Nephron progenitor cell (in vitro differentiated cells): Measurements from ENCODE around the gene S1PR4.

Source experiments
- DNase-seq: peaks from one replicate; pipeline ENCODE4 v3.0.0; 2021
- H3K27ac Mint-ChIP-seq: 2 replicates; pipeline ENCODE4 v1.8.0; 2021; ENCODE audit warnings: mild to moderate bottlenecking, moderate library complexity, mixed read lengths
- H3K27me3 Mint-ChIP-seq: 2 replicates; pipeline ENCODE4 v1.8.0; 2021; ENCODE audit warnings: mild to moderate bottlenecking, low read depth, mixed read lengths; ENCODE audit not compliant: poor library complexity
- H3K36me3 Mint-ChIP-seq: 2 replicates; pipeline ENCODE4 v1.8.0; 2021; ENCODE audit warnings: low read depth, mixed read lengths
- H3K4me1 Mint-ChIP-seq: 2 replicates; pipeline ENCODE4 v1.8.0; 2021; ENCODE audit warnings: mixed read lengths
- H3K4me3 Mint-ChIP-seq: 2 replicates; pipeline ENCODE4 v1.8.0; 2021; ENCODE audit warnings: mild to moderate bottlenecking, moderate library complexity, mixed read lengths
- H3K9me3 Mint-ChIP-seq: 2 replicates; pipeline ENCODE4 v1.8.0; 2021; ENCODE audit warnings: mild to moderate bottlenecking, moderate library complexity, mixed read lengths
- CTCF ChIP-seq: fragments of 200-600 bp; sonication (generic); IDR thresholded peaks from 2 replicates; pipeline ENCODE4 v1.5.0; 2021; ENCODE audit warnings: antibody characterized with exemption

Gene S1PR4

GRCh38 chr19:3184847-3185460, 6.4 kb downstream of the S1PR4 start:
- DNase-seq = peak; percentile 65
- no peak for TF ChIP-seq CTCF
- peaks cover 10% of the 10 kb centered on the region for H3K27me3 Mint-ChIP-seq
- H3K4me1 Mint-ChIP-seq = peaks cover 25% of the 10 kb centered on the region
- no peaks in the 10 kb centered on the region for H3K36me3 Mint-ChIP-seq
- H3K4me3 Mint-ChIP-seq = peak overlapping the region; percentile 99
- peak overlapping the region; percentile 98 for H3K27ac Mint-ChIP-seq
- no peaks in the 10 kb centered on the region for H3K9me3 Mint-ChIP-seq

GRCh38 chr19:3185461-3186159, 7.0 kb downstream of the S1PR4 start, which contains the start of gene NCLN:
NCLN (plus strand) TSS chr19:3185930; CDS start chr19:3186031, 101 bp downstream.
- TF ChIP-seq CTCF = no peak
- peak within 1 kb of the TSS; percentile 98 for H3K27ac Mint-ChIP-seq
- peak within 1 kb of the TSS; percentile 99 for H3K4me3 Mint-ChIP-seq
- peaks cover 21% of the 10 kb centered on the region for H3K4me1 Mint-ChIP-seq
- DNase-seq = peak; percentile 94
- H3K9me3 Mint-ChIP-seq = no peaks in the 10 kb centered on the region
- no peaks in the 10 kb centered on the region for H3K36me3 Mint-ChIP-seq
- peaks cover 5% of the 10 kb centered on the region for H3K27me3 Mint-ChIP-seq

GRCh38 chr19:3186160-3186688, 7.7 kb downstream of the S1PR4 start:
- Mint-ChIP-seq H3K27ac (peak overlapping the region; percentile 69), H3K36me3 (no peaks in the 10 kb centered on the region), H3K4me1 (peaks cover 21% of the 10 kb centered on the region), H3K27me3 (peaks cover 5% of the 10 kb centered on the region), H3K9me3 (no peaks in the 10 kb centered on the region), H3K4me3 (peak overlapping the region; percentile 94)
- peak; percentile 44 for DNase-seq
- TF ChIP-seq CTCF = no peak

- peaks cover 5% of the 10 kb centered on the region for H3K27me3 Mint-ChIP-seq
- H3K36me3 Mint-ChIP-seq = no peaks in the 10 kb centered on the region
- DNase-seq = no peak
- no peaks in the 10 kb centered on the region for H3K9me3 Mint-ChIP-seq
- peak overlapping the region; percentile 69 for H3K27ac Mint-ChIP-seq
- peaks cover 21% of the 10 kb centered on the region for H3K4me1 Mint-ChIP-seq
- H3K4me3 Mint-ChIP-seq = peak overlapping the region; percentile 94
- TF ChIP-seq CTCF = no peak
Observed at GRCh38 chr19:3186891-3187661, 8.5 kb downstream of the S1PR4 start.

GRCh38 chr19:3187662-3188511, 9.3 kb downstream of the S1PR4 start:
- no peak for DNase-seq
- Mint-ChIP-seq H3K9me3 (no peaks in the 10 kb centered on the region), H3K27me3 (peaks cover 5% of the 10 kb centered on the region), H3K36me3 (no peaks in the 10 kb centered on the region), H3K4me3 (peak overlapping the region; percentile 94), H3K4me1 (peaks cover 21% of the 10 kb centered on the region), H3K27ac (no peak overlapping the region)
- TF ChIP-seq CTCF = no peak
